GM03348 (cell line): ENCODE data around the gene C1orf87.

ENCODE experiments used
- DNase-seq: peaks from one replicate; pipeline ENCODE4 v3.0.0; 2012; ENCODE audit warnings: low spot score

Gene C1orf87

DNA sequence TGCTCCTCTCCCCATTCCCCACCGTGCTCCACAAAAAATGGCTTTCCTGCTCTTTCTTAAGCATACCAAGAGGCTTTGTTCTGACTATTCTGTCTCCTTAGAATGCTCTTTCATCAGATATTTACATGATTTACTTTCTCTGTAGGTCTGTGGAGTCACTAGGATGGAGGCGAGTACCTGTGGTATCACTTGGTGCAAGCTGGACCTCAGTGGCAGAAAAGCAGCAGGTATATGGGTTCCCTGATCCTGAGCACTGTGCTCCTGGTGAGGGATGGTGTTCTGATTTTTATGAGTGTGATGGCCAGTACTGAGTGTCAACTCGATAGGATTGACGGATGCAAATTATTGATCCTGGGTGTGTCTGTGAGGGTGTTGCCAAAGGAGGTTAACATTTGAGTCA lies 10.0 kb downstream of the C1orf87 start:
- no peak for DNase-seq

DNA sequence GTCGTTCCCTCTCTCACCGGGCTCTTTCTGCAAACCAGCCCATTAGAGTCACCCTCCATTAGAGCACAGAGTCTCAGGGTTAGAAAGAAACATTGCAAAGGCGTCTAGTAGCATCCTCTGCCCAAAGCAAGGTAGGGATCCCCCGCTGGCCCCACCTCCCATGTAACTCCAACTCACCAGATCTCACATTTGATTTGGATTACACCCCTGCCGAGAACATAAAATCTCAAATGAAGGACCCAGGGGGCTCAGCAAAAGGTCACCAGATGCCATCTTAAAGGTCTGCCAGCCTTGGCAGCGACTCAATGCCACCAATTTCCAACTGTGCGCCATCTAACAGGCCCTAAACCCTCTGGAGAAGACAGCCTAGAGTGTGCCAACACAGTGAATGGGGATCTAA lies 14.1 kb downstream of the C1orf87 start:
- DNase-seq: no peak

DNA sequence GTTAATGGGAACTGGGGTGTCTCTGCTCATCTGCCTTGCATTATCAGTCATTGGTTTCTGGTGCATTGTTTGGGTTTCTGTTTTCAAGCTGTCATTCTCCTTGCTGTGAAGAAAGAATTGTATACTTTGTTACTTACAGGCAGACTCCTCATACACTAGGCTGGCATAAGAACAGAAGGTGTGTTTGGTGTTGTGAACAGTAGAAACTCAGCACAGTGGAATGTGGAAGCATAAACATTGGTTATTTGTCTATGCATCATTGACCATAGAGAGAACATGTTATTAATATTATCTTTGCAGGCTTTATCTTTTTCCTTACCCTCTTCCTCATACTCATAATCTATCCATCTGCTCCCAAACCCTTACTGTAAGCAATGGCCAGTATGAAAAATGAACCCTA lies 18.2 kb downstream of the C1orf87 start:
- DNase-seq: no peak

DNA sequence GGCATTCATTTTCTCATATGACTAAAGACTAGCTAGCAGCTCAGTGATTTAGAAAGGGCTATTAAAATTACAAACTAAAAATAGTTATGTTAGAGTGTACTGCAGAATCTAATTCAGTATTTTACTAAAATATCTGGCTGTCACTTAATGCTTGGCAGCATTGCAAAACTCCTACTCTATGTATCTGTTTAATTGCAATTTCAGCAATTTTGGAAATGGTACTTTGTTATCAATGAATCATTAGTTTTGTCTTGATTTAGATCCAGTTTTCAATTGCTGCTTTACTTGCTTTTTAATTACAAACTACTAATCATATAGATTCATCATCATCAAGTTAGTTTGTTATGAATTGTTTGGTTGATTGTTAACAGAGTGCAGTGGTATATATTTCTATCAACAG lies 19.2 kb downstream of the C1orf87 start:
- no peak for DNase-seq

DNA sequence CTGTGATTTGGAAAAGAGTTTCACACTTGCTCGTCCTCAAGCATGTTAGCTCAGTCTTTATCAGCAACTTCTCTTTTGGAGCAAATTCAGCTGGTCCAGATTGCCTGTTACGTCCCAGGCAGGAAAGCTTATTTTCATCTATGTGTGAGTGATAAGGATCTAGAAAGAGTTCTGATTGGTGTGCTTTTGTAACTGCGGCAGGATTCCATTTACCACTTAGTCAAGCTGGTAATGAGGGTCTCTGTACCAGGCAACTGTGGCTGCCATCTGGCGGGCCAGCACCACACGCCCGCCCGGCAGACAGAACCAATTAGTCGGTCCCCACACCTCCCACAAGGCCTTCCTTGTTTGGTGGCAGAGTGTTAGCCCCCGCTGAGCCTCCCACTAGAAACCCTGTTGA lies 21.0 kb downstream of the C1orf87 start:
- no peak for DNase-seq

DNA sequence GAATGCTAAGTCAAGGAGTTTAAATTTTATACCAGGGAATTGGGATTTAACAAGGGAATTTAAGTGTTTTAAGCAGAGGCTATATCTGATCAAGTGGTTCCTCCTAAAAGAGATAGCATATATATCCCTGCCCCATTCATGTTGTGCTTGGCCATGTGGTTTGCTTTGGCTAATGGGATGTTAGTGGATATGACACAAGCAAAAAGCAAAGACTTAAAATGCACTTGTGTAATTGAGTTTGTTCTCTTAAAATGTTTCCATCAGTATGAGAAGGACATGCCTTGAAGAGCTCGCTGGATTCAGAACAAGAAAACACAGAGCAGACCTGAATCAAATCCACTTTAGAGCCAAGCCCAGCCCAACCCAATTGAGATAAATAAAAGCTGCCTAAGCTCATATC lies 22.4 kb downstream of the C1orf87 start:
- DNase-seq: no peak

DNA sequence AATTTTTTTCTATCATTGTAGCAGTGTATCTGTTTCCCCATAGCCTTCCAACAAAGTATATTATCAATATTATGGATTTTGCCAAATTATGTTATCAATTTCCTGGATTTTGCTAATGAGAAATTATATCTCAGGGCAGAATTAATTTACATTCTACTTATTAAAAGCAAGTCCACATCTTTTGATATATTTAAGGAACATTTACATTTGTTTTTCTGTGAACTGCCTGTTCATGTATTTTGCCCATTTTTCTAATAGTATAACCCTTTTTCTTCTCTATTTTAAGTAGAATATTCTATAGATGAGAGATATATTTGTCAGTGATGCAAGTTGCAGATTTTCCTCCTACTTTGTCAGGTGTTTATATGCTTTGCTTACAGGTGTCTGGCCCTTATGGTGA lies 24.4 kb downstream of the C1orf87 start:
- no peak for DNase-seq

DNA sequence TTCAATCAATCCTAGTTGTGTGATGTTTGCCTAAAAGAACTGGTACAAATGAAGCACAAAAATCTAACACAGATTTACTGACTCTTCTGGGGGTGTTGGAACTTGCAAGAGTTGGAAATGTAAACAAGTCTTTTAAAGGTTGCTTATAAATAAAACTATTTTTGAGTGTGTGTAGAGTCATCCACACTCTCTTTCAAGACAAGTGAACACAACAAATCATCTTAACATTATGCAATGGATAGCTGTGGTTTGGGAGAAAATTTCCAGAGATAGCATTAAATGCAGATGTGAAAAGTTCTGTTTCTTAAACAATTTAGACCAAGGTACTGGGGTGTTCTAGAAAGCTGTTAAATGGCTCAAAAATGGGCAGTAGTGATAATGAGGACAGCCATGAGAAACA lies 28.7 kb downstream of the C1orf87 start:
- DNase-seq: peak; percentile 39

DNA sequence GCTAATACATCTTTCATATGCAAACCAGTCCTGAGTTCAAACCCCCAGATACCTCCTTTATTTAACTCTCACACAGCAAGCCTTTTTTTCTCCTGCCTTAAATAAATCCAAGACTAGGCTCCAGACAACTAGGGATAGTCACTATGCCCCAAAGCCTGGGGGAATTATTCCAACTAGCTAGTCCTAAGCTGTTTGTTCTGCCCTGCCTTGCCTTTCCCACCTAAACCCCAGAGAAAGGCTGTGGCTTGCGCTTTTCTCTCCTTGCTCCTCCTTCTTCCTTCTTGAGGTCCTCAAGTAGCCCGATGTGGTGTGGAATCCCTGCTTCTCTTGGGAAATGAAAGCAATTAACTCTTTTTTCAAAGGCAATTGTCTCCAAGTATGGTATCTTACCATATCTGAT lies 31.8 kb downstream of the C1orf87 start:
- DNase-seq: no peak

DNA sequence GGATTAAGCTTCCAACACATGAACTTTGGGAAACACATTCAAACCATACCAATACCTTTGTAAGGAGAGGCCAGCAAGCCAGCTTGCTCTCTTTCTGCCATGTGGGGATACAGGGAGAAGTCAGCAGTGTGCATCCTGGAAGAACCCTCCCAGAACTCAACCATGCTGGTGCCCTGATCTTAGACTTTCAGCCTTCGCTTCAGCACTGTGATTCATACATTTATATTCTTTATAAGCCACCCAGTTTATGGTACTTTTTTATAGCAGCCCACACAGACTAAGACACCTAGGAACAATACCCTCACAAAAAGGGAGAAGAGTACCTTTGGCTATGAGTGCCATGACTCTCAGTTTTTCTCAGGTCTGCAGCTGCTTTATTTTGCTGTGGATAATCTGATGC lies 35.9 kb downstream of the C1orf87 start:
- DNase-seq: no peak

DNA sequence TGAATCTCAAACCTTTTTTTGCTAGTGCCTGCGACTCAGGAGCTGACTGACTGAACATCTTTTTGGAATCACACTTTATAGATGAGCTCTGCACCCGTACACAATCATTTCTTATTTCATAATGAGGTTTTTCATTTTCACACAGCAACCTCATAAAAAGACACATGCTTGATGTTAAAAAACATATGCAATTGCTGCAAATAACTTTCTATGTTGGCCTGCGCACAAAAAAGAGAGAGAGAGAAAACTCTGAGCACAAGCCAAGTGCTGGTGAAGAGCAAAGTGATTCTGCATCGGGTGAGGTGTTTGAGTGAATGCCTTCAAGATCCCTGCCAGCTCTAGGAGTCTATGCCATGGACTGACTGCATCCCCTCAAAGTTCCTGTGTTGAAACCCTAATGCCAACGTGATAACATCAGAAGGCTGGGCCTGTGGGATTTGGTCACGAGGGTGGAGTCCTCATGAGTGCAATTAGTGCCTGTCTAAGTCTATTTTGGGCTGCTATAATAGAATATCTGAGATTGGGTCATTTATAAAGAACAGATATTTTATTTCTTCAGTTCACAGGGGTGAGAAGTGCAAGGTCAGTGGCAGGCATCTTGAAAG lies 36.6 kb downstream of the C1orf87 start:
- DNase-seq: peak; percentile 7

DNA sequence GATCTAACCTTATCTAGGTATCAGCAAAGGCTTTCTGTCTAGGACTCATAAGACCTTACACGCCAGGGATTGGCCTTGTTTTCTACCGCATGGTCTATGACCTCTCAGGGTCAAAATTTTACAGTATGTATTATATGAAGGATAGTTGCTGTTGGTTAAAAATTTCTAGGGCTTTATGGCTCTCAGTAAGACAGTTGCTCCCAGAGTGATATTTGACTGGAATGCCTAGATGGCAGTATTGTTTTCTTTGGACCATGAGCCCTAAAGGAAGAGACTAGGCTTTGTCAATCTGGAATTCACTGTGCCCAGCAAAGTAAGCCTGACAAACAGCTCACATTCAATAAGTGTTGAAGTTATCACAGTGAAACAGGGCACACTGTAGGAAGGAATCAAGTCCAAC lies 37.6 kb downstream of the C1orf87 start:
- no peak for DNase-seq

DNA sequence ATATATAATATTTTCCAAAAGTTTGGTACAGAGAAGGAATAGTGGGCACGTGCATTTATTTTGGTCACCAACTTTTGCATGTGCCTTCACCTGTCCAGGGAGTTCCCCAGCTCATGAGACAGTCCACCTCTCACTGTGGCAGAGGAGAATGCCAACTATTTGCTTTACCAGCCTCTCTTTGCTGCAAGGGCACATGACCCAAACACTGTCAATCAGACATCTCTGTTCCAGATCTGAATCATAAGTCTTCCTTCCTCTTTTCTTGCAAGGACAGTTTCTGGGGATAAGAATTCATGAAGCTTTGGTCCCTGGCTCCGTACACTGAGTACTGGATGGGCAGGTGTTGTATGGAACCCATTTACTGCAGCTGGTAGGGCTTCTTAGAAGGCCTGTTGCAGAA lies 38.6 kb downstream of the C1orf87 start:
- no peak for DNase-seq

DNA sequence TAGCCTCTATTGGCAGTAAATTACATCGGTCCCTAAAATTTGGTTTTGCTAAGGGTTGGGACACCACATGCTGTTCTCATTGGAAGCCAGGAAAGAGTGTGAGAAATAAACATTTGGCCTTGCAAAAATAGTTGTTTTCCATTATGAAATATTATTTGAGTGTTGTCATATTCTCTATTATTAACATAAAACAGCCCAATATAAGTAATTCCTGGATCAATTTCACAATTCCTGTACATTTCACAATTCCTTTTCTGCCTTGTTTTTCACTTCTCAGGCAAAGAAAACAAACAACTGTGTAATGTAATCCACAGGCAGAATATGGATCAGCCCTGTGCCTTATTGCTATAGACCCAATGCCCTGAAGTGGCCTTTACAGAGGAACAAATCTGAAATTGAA lies 40.5 kb downstream of the C1orf87 start:
- no peak for DNase-seq

DNA sequence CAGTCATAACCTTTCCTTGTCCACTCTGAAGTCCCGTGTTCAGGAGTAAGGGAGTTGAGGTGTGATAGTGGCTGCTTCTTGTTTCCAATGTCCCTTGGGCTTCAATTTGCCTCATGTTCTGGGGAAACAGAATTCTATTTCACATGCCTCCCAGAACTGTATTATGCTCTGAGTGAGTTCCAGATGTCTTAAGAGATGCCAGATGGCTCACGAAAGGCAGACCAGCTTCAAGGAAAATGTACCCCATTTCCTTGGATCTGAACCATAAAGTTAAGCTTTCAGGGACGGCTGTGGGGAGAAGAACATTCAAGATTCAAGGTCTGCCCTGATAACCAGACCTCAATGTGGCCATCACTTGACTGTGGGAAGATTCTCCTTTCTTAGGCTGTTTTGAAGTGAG lies 42.4 kb downstream of the C1orf87 start:
- no peak for DNase-seq

DNA sequence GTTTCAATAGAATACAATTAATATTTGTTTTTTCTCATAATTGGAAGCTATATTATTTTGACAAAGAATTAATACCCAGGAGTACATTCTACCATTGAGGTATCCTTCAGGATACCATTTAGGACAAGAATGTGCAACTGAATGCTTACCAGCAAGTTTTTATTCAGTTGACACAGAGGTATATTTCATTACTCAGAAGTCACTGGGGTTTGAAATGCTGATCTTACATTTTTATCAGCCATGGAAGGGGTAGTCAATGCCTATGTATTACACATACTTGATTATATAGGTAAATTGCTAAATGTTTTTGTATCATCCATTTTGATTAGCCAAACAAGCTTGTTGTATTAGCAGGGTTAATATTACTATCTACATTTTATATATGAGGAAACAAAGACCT lies 48.0 kb downstream of the C1orf87 start:
- DNase-seq: no peak

DNA sequence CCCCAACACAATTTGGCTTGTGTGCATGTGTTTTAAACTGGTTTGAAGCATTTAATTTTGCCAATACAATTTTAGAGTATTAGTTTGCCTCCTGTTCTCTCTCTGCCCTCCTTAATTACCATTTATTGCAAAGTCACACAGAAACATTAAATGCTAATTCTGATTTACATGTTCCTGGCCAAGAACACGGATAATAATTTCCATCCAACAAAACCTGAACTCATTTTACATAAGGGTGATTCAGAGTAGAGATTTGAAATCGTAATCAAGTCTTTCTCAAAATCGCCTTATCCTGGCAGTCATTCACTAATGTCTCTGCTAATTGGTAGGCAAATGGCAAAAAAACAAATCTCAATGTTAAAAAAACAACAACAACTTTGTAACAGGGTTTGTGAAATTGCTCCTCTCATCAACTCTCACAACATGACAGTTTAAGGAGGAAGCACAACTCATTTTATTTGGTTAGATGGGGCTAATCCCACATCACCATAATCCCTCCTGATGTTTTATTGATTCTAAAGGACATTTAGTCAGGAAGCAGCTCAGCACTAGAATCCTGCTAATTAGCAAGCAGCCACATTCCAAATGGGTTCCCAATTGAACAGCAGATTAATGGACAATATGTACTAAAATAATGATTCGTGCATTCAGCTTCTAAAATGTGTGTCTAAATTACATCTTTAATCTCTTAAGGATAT lies 55.9 kb downstream of the C1orf87 start:
- no peak for DNase-seq

DNA sequence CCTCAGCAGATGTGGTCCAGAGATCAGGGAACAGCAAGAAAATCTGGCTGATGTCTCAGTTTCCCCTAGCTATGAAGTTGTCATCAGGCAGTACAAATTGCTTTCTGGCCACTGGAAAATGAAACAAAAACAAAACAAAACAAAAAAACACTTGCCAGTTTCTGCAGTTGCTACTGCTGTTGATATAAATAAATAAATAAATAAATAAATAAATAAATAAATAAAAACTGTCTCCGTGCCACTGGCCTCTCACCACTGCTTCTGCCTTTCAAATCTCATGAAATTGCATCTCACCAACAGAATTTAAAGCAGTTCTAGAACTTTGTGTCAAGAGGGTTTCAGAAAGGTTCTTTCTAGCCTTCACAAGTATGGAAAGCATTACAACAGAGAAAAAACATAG lies 62.9 kb downstream of the C1orf87 start:
- no peak for DNase-seq

DNA sequence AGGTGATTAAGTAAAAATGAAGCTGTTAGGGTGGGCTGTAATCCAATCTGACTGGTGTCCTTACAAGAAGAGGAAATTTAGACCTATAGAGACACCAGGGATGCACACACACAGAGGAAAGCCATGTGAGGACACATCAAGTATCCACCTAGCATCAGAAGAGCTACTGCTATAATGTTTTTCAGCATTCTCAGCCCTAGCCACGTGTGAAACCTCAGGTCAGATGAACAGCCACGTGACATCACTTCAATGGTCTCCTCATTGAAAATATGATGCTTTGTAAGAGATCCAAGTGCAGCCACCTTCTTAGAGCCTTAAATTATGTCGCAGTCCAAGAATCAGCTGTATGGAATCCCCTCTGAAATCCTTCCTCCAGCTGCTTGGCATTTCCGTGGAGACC lies 65.1 kb downstream of the C1orf87 start:
- DNase-seq: no peak

DNA sequence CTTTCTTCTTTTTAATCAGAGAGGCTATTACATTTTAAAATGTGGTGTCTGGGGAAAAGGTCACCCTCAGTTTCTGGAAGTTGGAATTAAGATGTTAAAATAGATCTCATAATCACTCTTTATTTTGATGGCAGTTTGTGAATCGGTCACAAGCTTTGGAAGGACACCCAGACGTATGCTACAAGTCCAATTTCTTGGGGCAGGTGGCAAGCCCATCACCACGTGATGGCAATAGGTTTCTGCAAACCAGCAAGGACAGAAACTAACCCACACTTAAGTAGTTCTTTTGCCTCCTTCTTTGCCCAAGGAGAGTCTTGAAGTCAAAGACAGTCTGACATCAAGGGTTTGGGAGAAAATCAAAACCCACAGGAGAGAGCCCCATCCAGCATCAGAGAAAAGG lies 72.9 kb downstream of the C1orf87 start:
- DNase-seq: no peak

DNA sequence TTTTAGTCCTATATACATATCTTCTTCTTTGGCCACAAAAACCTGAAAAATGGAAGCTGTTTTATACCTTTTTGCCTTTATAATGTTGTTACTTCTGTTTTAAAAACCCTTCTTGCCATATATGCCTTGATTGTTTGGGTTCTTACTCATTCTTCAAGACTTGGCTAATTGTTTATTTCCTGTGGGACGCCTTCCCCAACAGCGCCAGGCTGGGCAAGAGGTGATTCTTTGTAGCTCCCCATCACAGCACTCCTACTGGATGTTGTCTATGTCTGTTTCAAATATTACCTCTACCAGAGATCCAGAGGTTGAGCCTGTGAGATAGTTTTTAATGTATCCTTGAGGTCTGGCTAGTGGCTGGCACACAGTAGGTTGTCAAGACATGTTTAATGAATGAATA lies 73.8 kb downstream of the C1orf87 start:
- no peak for DNase-seq

DNA sequence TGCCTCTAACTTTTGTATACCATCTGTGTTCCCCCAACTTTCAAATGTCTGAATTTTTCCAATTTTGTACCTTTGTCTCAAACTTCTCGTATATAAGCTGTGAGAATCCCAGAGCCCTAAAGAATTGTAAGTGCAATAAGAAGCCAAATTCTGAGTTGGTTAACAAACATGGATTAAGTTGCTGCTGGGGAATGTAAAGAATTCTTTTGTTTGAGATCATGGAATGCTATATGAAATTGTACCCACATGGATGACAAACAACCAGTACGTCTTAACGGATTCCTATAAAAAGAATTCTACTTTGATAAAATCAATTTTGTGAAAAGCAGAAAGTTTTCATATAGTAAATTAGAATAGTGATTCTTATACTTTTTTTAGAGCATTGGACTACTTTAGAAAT lies 74.6 kb downstream of the C1orf87 start:
- no peak for DNase-seq

DNA sequence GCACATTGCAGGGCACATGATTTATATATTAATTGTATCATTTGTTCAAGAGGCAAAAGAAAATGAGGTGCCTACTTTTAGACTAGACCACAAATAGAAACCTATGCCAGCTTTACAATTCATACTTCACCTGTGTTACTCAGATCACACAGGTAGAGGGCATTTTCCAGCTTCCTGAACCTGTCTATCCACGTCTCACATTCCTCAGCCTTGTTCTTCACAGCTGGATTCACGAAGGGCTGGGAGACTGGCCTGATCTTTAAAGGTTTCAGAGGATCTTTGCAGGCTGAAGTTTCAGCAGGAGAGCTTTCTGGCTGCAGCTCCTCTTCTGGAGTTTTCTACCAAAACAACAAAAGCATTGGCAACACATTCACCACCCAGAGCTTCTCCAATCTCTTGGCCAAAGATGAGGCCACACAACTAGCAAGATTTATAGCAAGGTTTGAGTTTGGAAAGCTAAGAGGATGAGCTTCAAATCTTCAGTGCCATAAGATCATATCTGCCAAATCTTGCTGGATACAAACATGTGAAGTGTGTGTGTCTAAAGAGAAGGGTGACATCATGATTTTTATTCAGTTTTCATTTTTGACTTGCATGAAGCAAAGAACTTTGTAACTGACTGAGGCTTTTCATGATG lies 76.0 kb downstream of the C1orf87 start:
- DNase-seq: no peak
